ENCODE measurements around the gene INTS12.
"Not testable (repeated sequence)": the region's sequence is repeated elsewhere in the genome, so short reads cannot be mapped to it uniquely, and the experiment has no call there.

INTS12 gene

DNA sequence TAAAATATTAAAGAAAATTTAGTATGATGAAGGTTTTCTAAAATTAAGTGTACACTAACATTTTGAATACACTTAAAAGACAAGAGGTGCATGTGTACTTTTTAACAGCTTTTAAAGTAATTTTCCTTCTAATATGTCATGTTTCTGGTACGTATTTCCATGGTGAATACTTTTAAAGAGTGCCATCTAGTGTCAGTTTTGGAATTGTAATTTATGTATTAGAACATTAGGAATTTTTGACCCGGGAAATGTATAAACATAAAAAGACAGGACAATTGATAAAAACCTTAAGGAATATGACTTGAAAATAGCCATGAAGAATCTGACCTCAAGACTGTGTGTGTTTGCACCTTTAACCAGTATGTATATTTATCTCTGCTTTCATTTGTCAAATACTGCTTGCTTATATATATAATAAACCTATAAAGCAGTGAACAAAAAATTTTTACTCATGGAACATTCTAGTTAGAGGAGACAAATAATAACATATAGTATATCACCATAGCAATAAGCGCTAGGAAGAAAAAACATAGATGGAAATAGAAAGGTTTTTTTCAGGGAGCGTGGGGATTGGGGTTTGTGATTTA lies 7.3 kb upstream of the INTS12 start:
- Histone ChIP-seq H3K4me1 (ENCODE audit: control insufficient read depth, insufficient read depth, low read length, unreplicated experiment) (peaks cover 35% of the 10 kb centered on the region), H3K27me3 (ENCODE audit: insufficient read depth, low read length) (no peaks in the 10 kb centered on the region), H3K4me3 (ENCODE audit: low read depth, low read length) (no peak overlapping the region), H3K79me2 (ENCODE audit: control insufficient read depth, insufficient read depth, low read length, unreplicated experiment) (peaks cover 44% of the 10 kb centered on the region), H3K27ac (ENCODE audit: low read depth, low read length) (no peak overlapping the region), H2AFZ (ENCODE audit: low read length, unreplicated experiment) (no peak overlapping the region), H3K36me3 (ENCODE audit: insufficient read depth, low read length) (0 out of 2 replicates have a peak, but pooled peaks cover 12% of the 10 kb centered on the region)

DNA sequence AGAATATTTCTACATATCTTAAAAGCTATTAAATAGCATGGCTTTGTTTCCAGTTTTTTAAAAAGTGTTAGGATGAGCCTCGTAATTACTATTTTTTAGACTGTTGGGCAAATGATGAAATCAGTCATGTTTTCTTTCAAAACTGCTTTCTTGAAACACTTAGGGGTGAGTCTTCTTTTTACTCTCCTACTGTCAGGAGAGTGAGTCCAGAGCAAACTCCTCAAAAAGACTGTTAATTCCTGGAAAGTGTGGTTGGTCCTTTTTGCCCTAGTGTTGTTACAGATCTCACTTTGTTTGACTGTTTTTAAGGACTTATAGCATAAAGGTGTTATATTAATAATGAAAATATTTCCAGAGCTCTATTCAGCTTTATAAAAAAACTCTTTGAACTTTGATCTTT lies 6.4 kb upstream of the INTS12 start:
- Histone ChIP-seq H3K36me3 (ENCODE audit: insufficient read depth, low read length) (0 out of 2 replicates have a peak, but pooled peaks cover 10% of the 10 kb centered on the region), H3K79me2 (ENCODE audit: control insufficient read depth, insufficient read depth, low read length, unreplicated experiment) (peaks cover 51% of the 10 kb centered on the region), H3K27ac (ENCODE audit: low read depth, low read length) (peak overlapping the region; percentile 17), H3K4me1 (ENCODE audit: control insufficient read depth, insufficient read depth, low read length, unreplicated experiment) (peaks cover 42% of the 10 kb centered on the region), H3K27me3 (ENCODE audit: insufficient read depth, low read length) (no peaks in the 10 kb centered on the region), H2AFZ (ENCODE audit: low read length, unreplicated experiment) (peak overlapping the region; percentile 43), H3K4me3 (ENCODE audit: low read depth, low read length) (no peak overlapping the region)

DNA sequence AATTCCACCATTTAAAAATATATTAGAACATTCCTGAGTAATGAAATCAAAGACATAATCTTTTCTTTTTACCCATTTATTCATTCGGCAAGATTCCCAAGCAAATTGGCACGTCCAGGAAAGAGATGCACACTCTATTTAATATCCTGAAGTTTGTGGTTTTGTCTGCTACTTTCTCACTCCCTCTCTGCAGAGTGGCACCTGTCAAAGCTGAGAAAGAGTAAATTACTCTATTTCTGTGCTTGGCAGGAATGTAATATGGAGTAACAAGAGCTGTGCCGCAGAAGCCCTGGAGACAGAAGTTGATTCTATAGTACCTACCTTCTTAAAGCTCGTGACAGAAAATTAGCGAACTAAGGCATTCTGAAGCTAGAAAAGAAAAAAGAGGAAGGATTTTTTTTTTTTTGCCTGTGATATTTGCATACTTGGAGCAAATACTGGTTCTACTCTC lies 5.6 kb upstream of the INTS12 start:
- H3K27ac ChIP-seq (ENCODE audit: low read depth, low read length): no peak overlapping the region; the same call in 1 of the 2 replicates
- H3K4me1 ChIP-seq (ENCODE audit: control insufficient read depth, insufficient read depth, low read length, unreplicated experiment): peaks cover 45% of the 10 kb centered on the region
- H3K79me2 ChIP-seq (ENCODE audit: control insufficient read depth, insufficient read depth, low read length, unreplicated experiment): peaks cover 60% of the 10 kb centered on the region
- H3K36me3 ChIP-seq (ENCODE audit: insufficient read depth, low read length): 0 out of 2 replicates have a peak, but pooled peaks cover 2% of the 10 kb centered on the region
- H2AFZ ChIP-seq (ENCODE audit: low read length, unreplicated experiment): peak overlapping the region; percentile 19
- peak overlapping the region; percentile 61 for H3K4me3 ChIP-seq (ENCODE audit: low read depth, low read length)
- H3K27me3 ChIP-seq (ENCODE audit: insufficient read depth, low read length): no peaks in the 10 kb centered on the region

DNA sequence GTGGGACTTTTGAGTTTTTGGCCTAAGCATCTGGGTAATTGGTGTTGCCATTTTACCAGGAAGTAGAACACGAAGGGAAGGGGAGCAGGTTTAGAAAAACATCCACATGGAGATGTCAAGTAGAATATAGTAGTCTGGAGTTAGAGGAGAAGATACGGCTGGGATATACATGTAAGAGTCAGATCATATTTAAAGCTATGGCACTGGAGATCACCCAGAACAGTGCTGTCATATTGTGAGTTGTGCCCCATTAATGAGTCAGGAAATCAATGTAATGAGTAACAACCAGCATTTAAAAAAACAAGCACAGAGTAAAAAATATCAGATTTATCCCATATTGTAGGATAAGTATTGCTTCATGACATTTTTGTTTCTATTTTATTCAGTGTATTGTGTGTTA lies 4.3 kb upstream of the INTS12 start:
- Histone ChIP-seq H3K27ac (ENCODE audit: low read depth, low read length) (peak overlapping the region; percentile 7), H3K27me3 (ENCODE audit: insufficient read depth, low read length) (no peaks in the 10 kb centered on the region), H3K4me1 (ENCODE audit: control insufficient read depth, insufficient read depth, low read length, unreplicated experiment) (peaks cover 45% of the 10 kb centered on the region), H3K36me3 (ENCODE audit: insufficient read depth, low read length) (no peaks in the 10 kb centered on the region), H3K4me3 (ENCODE audit: low read depth, low read length) (peak overlapping the region; percentile 16; the same call in 1 of the 2 replicates), H2AFZ (ENCODE audit: low read length, unreplicated experiment) (peak overlapping the region; percentile 40), H3K79me2 (ENCODE audit: control insufficient read depth, insufficient read depth, low read length, unreplicated experiment) (peaks cover 70% of the 10 kb centered on the region)

DNA sequence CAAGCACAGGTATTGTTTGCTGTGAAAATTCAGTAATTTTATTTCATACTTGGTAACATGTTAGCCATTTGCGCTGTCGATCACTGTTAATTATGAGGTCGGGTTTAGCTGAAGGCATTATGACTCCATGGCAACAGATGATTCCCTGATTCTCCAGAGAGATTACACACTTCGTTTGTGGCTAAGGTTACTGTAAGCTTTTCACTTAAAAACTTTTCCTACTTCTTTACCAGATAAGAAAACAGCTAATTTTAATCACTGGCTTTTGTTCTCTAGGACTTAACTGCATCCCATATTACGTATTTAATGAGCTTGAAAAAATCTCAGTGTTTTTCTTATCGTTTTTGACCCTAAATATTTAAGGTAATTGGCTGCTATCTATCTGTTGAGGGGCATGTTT lies 2.2 kb upstream of the INTS12 start:
- Histone ChIP-seq H3K79me2 (ENCODE audit: control insufficient read depth, insufficient read depth, low read length, unreplicated experiment) (peaks cover 78% of the 10 kb centered on the region), H3K4me3 (ENCODE audit: low read depth, low read length) (peak overlapping the region; percentile 97), H3K4me1 (ENCODE audit: control insufficient read depth, insufficient read depth, low read length, unreplicated experiment) (peaks cover 56% of the 10 kb centered on the region), H3K27ac (ENCODE audit: low read depth, low read length) (no peak overlapping the region), H3K36me3 (ENCODE audit: insufficient read depth, low read length) (0 out of 2 replicates have a peak, but pooled peaks cover 2% of the 10 kb centered on the region), H3K27me3 (ENCODE audit: insufficient read depth, low read length) (no peaks in the 10 kb centered on the region), H2AFZ (ENCODE audit: low read length, unreplicated experiment) (peak overlapping the region; percentile 36)

DNA sequence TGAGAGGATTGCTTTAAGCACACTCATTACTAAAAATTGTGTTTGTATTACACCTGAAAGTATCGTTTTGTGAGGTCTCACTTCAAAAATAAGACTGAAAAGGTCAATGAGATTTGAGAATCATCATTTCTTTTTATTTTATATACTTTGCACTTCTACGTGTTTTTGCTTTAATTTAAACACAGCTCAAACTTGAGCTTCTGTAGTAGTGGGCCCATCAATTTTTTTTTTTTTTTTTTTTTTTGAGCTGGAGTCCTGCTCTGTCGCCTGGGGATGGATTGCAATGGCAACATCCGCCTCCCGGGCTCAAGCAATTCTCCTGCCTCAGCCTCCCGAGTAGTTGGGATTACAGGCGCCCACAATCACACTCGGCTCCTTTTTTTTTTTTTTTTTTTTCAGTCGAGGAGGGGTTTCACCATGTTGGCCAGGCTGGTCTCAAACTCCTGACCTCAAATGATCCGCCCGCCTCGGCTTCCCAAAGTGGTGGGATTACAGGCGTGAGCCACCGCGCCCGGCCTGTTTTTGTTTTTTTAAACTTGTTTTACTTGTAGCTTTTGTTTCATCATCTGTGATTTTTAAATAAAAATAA lies 1.6 kb upstream of the INTS12 start:
- H3K4me1 ChIP-seq (ENCODE audit: control insufficient read depth, insufficient read depth, low read length, unreplicated experiment): peaks cover 54% of the 10 kb centered on the region
- H3K4me3 ChIP-seq (ENCODE audit: low read depth, low read length): peak overlapping the region; percentile 97
- H3K36me3 ChIP-seq (ENCODE audit: insufficient read depth, low read length): 0 out of 2 replicates have a peak, but pooled peaks cover 2% of the 10 kb centered on the region
- H3K79me2 ChIP-seq (ENCODE audit: control insufficient read depth, insufficient read depth, low read length, unreplicated experiment): peaks cover 81% of the 10 kb centered on the region
- no peak overlapping the region for H3K27ac ChIP-seq (ENCODE audit: low read depth, low read length)
- H3K27me3 ChIP-seq (ENCODE audit: insufficient read depth, low read length): no peaks in the 10 kb centered on the region
- H2AFZ ChIP-seq (ENCODE audit: low read length, unreplicated experiment): peak overlapping the region; percentile 36

DNA sequence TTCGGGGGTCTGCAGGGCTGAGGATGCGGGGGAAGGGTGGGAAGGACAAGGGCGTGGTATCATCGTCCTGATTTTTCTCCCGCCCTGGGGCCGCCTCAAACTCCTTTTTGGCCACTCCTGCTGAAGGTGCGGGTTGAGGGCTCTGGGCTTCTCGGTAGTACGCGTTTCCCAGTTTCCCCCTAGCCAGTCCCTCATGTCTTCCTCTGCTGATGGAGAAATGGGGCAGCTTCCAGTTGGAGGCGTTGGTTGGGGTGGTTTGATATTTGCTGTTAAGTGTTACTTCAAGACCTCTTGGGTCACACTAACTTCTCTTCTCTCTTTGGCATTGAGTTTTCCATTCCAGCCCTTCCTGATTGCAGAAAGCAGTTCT lies 577 bp upstream of the INTS12 start:
- peaks cover 46% of the 10 kb centered on the region for H3K4me1 ChIP-seq (ENCODE audit: control insufficient read depth, insufficient read depth, low read length, unreplicated experiment)
- peak overlapping the region; percentile 87 for H2AFZ ChIP-seq (ENCODE audit: low read length, unreplicated experiment)
- H3K27ac ChIP-seq (ENCODE audit: low read depth, low read length): peak overlapping the region; percentile 73
- no peaks in the 10 kb centered on the region for H3K27me3 ChIP-seq (ENCODE audit: insufficient read depth, low read length)
- peaks cover 83% of the 10 kb centered on the region for H3K79me2 ChIP-seq (ENCODE audit: control insufficient read depth, insufficient read depth, low read length, unreplicated experiment)
- H3K36me3 ChIP-seq (ENCODE audit: insufficient read depth, low read length): 0 out of 2 replicates have a peak, but pooled peaks cover 2% of the 10 kb centered on the region
- H3K4me3 ChIP-seq (ENCODE audit: low read depth, low read length): peak overlapping the region; percentile 97

DNA sequence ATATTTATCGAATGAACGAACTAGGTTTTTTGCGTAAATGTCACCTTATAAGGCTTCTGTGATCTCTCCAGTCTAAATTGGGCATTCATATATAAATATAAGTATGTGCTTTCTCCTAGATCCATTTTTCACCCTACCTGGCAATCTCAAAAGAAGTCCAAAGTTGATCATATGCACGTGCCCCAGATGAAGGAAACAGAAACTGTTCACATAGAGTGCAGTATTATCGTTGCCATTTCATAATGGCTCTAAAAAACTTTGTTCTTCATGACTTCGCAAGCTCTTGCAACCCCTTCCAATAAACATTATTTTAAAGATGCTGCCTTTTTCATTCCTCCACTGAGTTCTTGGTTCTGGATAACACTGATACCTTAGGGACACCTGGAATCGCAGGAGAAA lies 708 bp downstream of the INTS12 start:
- Histone ChIP-seq H3K4me1 (ENCODE audit: control insufficient read depth, insufficient read depth, low read length, unreplicated experiment) (peaks cover 37% of the 10 kb centered on the region), H2AFZ (ENCODE audit: low read length, unreplicated experiment) (peak overlapping the region; percentile 98), H3K27ac (ENCODE audit: low read depth, low read length) (peak overlapping the region; percentile 34), H3K36me3 (ENCODE audit: insufficient read depth, low read length) (0 out of 2 replicates have a peak, but pooled peaks cover 2% of the 10 kb centered on the region), H3K4me3 (ENCODE audit: low read depth, low read length) (peak overlapping the region; percentile 97), H3K27me3 (ENCODE audit: insufficient read depth, low read length) (no peaks in the 10 kb centered on the region), H3K79me2 (ENCODE audit: control insufficient read depth, insufficient read depth, low read length, unreplicated experiment) (peaks cover 86% of the 10 kb centered on the region)

DNA sequence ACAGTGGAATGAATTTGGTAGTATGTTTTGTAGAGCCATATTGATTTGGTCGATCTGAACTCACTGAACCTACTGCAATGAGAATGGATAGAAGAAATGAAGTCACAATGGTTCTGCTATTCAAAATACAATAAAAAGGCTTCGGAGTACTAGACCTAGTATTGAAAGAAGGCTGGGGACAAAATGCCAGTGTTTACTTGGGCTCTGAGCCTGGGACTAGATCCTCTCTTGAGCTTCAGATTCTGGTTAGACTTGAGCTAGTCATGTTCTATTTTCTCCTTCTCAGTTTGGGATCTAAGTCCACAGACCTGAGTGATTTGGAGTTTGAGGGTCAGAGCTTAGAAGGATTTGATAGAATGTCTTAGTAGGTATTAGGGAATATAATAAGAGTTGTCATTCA lies 9.9 kb downstream of the INTS12 start:
- Histone ChIP-seq H3K27me3 (ENCODE audit: insufficient read depth, low read length) (no peaks in the 10 kb centered on the region), H3K4me3 (ENCODE audit: low read depth, low read length) (no peak overlapping the region), H3K4me1 (ENCODE audit: control insufficient read depth, insufficient read depth, low read length, unreplicated experiment) (no peaks in the 10 kb centered on the region), H2AFZ (ENCODE audit: low read length, unreplicated experiment) (no peak overlapping the region), H3K27ac (ENCODE audit: low read depth, low read length) (no peak overlapping the region), H3K79me2 (ENCODE audit: control insufficient read depth, insufficient read depth, low read length, unreplicated experiment) (peaks cover 18% of the 10 kb centered on the region), H3K36me3 (ENCODE audit: insufficient read depth, low read length) (peaks cover 4% of the 10 kb centered on the region; the same call in 1 of the 2 replicates)

DNA sequence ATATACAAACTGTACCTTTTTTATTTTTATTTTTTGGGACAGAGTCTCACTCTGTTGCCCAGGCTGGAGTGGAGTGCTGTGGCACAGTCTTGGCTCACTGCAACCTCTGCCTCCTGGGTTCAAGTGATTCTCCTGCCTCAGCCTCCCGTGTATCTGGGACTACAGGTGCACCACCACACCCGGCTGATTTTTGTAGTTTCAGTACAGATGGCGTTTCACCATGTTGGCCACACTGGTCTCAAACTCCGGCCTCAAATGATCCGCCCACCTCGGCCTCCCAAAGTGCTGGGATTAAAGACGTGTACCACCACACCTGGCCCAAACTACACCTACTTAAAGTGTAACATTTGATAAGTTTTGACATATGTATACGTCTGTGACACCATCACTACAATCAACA lies 12.7 kb downstream of the INTS12 start:
- peaks cover 10% of the 10 kb centered on the region; the same call in 1 of the 2 replicates for H3K36me3 ChIP-seq (ENCODE audit: insufficient read depth, low read length)
- not testable (repeated sequence) for H3K27ac ChIP-seq (ENCODE audit: low read depth, low read length); H3K4me3 ChIP-seq (ENCODE audit: low read depth, low read length); H3K27me3 ChIP-seq (ENCODE audit: insufficient read depth, low read length); H2AFZ ChIP-seq (ENCODE audit: low read length, unreplicated experiment); H3K4me1 ChIP-seq (ENCODE audit: control insufficient read depth, insufficient read depth, low read length, unreplicated experiment); H3K79me2 ChIP-seq (ENCODE audit: control insufficient read depth, insufficient read depth, low read length, unreplicated experiment)

DNA sequence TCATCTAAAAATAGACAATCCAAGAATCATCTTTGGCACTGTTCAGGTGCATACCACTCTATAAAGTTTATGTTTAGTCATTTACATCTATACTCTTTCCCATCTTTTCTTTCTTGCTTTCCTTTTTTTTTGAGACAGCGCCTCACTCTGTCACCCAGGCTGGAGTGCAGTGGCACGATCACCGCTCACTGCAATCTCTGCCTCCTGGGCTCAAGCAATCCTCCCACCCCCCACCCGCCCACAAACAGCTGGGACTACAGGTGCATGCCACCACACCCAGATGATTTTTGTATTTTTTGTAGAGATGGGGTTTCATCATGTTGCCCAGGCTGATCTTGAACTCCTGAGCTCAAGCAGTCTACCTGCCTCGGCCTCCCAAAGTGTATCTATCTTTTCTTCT lies 13.7 kb downstream of the INTS12 start:
- not testable (repeated sequence) for H3K79me2 ChIP-seq (ENCODE audit: control insufficient read depth, insufficient read depth, low read length, unreplicated experiment); H2AFZ ChIP-seq (ENCODE audit: low read length, unreplicated experiment); H3K4me3 ChIP-seq (ENCODE audit: low read depth, low read length); H3K27me3 ChIP-seq (ENCODE audit: insufficient read depth, low read length); H3K27ac ChIP-seq (ENCODE audit: low read depth, low read length)
- Histone ChIP-seq H3K4me1 (ENCODE audit: control insufficient read depth, insufficient read depth, low read length, unreplicated experiment) (peaks cover 11% of the 10 kb centered on the region), H3K36me3 (ENCODE audit: insufficient read depth, low read length) (peaks cover 10% of the 10 kb centered on the region; the same call in 1 of the 2 replicates)

Measured in ACC112 (cell line).